Superior temporal gyrus (tissue), 1 donor: Measurements from ENCODE around the gene TIMM44.

ENCODE experiments used
- DNase-seq: peaks from one replicate; pipeline ENCODE4 v3.0.0-alpha.2; 2016; ENCODE audit errors: extremely low spot score

TIMM44 gene

DNA sequence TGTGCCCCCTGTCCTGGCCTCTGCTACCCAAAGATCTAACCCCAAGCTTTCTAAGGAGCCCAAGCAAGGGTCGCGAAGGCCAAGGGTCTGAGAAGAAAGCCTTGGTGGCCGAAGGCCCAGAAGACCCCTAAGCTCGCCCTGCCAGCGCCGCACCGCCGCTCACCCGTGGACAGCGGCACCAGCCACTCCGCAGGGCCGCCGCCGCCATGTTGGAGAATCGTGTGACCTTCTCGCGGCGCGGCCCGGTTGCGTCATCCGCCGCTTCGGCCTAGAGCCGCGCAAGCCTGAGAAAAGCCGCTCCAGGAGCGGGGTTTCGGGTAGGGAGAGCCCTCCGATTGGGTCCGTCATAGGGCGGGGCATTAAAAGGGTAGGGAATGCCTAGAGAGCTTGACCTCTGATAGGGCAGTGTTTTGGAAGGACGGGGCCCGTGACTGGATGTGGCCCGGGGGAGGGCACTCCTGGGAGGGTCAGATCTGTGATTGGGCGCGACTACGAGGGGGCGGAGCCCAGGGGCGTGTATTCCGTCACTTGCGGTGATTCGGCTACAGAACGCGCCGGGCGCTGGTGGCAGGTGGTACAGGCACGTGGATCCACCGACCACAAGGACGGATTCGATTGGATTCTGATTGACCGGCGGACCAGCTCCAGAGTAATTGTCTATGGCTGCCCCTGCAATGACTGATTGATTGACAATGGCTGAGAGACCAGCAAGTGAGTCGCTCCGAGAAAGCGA lies at the start of gene TIMM44:
Gene TIMM44, minus strand, starts transcription at position 223 of the 733 bp plus-strand sequence. Its CDS starts 15 bp downstream, at position 208.
- DNase-seq: peak; percentile 100

- DNase-seq: no peak
Observed at GRCh38 chr19:7992575-7992974, 49.1 kb upstream of the TIMM44 start.

DNA sequence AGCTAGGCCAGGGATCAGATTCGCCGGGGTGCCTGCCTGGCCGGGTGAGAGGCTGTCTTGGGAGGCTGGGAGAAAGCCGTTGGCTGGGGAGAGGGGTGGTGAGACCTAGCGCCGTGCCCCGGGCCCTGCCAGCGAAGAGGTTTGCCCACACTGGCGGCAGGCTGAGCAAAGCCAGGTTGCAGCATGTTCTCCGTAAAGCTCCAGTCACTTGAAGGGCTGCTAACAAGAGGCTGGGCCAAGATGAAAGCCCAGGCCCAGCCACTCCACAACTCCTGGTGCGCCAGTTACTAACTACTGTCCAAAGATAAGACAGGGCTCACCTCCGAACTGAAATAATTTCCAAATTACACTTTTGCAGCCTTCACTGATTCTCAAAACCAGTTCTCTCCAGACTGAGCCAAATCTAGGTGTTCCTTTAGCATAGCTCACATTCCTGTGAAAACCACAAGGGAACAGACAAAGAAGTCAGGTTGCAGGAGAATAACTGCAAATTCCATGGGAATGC lies 45.7 kb upstream of the TIMM44 start:
- no peak for DNase-seq

DNA sequence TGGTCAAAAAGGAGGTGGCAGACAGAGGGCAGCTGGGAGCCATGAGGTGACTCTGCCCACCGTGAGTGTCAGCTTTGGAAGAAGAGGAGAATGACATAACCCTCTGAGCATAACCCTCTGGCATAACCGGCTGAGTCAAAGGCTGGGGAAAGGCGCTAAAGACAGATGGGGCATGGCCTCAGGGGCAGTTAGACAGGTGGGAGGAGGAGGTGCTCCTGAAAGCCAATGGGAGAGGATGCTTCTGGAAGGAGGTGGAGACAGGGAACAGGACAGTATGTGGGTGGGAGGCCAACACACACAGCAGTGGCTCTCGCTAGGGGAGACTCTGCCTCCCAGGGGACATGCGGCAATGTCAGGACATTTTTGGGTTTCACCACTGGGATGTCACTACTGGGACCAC lies 44.8 kb upstream of the TIMM44 start:
- no peak for DNase-seq

- DNase-seq: no peak
Observed at GRCh38 chr19:7987114-7987768, 43.8 kb upstream of the TIMM44 start.

- DNase-seq: no peak
Observed at GRCh38 chr19:7986321-7987113, 43.1 kb upstream of the TIMM44 start.

GRCh38 chr19:7985481-7985911 lies 42.0 kb upstream of the TIMM44 start:
- DNase-seq: no peak

- no peak for DNase-seq
Observed at GRCh38 chr19:7983995-7984837, 40.8 kb upstream of the TIMM44 start.

- no peak for DNase-seq
Observed at GRCh38 chr19:7983286-7983950, 40.0 kb upstream of the TIMM44 start.

DNA sequence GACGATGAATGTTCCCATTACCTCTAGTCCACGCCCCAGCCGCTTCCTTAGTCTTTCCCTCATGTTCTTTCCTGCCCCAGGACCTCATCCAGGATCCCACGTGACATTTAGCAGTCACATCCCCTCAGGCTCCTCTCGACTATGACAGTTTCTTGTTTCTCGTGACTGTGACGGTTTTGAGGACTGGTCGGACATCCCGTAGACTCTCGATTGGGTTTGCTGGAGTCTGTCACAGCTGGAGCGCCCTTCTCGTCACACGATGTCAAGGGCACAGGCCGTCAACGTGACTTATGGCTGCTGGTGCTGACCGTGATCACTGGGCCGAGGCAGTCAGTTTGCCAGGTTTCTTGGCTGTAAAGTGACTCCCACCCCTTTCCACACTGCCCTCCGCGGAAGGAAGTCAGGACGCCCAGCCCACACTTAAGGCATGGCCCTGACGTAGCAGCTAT lies 39.2 kb upstream of the TIMM44 start:
- DNase-seq: no peak

DNA sequence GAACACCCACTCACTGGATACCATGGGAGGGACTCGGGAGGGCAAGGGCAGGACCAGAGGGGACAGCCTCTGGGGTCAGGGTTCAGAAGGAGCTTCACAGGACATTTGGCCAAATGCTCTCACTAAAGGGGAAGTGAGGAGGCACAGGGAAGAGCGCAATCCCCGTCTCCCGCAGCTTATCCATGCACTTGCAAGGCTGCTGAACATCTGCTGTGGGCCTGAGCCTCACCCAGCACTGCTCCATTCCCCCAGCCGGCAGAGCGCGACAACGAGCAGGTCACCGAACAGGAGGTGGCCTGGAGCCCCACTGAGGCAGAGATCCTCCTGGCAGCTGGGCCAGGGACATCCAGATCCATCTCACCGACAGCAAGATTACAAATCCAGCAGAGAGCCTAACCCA lies 38.6 kb upstream of the TIMM44 start:
- DNase-seq: no peak

DNA sequence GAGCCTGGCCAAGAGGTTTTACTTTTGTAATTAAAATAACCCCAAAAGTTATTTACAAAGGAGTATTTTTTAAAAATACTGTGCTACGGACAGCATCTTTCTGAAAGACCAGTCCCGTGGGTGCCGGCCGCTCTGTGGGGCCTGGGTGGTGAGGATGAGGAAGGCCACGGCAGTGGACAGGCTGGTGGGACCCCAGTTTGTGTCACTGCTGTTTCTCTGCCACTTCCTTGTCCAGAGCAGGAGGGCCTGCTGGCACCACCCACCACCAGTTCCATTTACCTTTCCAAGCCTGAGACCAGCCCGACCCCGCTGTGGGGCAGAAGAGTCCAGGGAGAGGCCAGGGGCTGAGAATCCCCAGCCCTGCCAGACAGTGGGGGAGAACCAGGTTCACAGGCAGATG lies 38.2 kb upstream of the TIMM44 start:
- no peak for DNase-seq

DNA sequence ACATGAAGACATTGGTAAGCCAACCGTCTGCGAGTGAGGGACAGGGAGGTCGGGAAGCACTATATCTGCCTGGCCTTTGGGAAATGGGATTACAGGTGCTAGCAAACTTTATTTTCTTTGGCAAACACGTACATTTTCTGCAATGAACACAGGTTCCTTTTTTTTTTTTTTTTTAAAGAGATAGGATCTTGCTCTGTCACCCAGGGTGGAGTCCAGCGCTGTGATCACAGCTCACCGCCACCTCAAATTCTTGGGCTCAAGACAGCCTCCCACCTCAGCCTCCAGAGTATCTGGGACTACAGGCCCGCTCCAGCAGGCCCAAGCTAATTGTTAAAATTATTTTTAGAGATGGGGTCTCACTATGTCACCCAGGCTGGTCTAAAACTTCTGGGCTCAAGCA lies 37.7 kb upstream of the TIMM44 start:
- no peak for DNase-seq

- DNase-seq: no peak
Observed at GRCh38 chr19:7980635-7981121, 37.2 kb upstream of the TIMM44 start.

GRCh38 chr19:7980168-7980567 lies 36.7 kb upstream of the TIMM44 start:
- no peak for DNase-seq

GRCh38 chr19:7979559-7979958 lies 36.1 kb upstream of the TIMM44 start:
- DNase-seq: no peak

- no peak for DNase-seq
Observed at GRCh38 chr19:7979011-7979410, 35.5 kb upstream of the TIMM44 start.

- no peak for DNase-seq
Observed at GRCh38 chr19:7978179-7978825, 34.8 kb upstream of the TIMM44 start.

- no peak for DNase-seq
Observed at GRCh38 chr19:7977723-7978040, 34.2 kb upstream of the TIMM44 start.

GRCh38 chr19:7977021-7977722 lies 33.7 kb upstream of the TIMM44 start:
- DNase-seq: no peak
